Stimulated activated CD8-positive, alpha-beta memory T cell treated with anti-CD3 and anti-CD28 coated beads, Interleukin-4, amount 100 ng/mL, for 4 hours (primary cell): ENCODE measurements around the gene BTN2A1.
"Not testable (repeated sequence)": the region's sequence is repeated elsewhere in the genome, so short reads cannot be mapped to it uniquely, and the experiment has no call there.

Experiments
- DNase-seq, 2 donors: peaks; one replicate each; pipeline ENCODE4 v3.0.0-alpha.2; 2020; ENCODE audit warnings: low read depth in 2 of 2, low spot score in 1 of 2

BTN2A1 gene

GRCh38 chr6:26432627-26433201, 25.0 kb upstream of the BTN2A1 start:
- no peak for DNase-seq

DNA sequence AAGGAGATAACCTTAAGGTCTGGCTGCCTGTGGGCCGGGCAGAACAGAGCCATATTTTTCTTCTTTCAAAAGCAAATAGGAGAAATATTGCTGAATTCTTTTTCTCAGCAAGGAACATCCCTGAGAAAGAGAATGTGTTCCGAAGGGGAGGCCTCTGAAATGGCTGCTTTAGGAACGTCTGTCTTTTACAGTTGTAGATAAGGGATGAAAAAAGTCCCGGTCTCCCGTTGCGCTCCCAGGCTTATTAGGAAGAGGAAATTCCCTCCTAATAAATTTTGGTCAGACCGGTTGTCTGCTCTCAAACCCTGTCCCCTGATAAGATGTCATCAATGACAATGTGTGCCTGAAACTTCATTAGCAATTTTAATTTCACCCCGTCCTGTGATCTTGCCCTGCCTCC, 24.1 kb upstream of the BTN2A1 start:
- DNase-seq: not testable (repeated sequence)

GRCh38 chr6:26436018-26436417, 21.7 kb upstream of the BTN2A1 start:
- DNase-seq: no peak

DNA sequence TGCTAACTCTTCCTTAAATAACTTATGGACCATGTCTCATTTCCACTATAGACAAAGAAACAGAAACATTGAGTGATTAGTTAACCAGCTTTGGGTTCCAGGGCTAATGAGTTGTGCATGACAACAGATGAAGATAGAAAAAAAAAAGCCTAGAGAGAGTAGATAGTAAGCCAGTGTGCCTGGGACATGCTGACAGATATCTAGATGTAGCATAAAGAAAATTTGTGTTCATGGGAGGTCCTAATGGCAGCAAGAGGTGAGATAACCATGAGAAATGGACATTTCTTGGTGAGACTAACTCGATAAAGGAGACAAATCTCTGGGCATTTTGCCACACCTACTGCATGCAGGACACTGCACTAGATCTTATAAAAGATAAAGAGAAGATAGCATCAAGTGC, 20.2 kb upstream of the BTN2A1 start:
- DNase-seq: no peak

GRCh38 chr6:26438000-26438399, 19.8 kb upstream of the BTN2A1 start:
- DNase-seq: no peak

DNA sequence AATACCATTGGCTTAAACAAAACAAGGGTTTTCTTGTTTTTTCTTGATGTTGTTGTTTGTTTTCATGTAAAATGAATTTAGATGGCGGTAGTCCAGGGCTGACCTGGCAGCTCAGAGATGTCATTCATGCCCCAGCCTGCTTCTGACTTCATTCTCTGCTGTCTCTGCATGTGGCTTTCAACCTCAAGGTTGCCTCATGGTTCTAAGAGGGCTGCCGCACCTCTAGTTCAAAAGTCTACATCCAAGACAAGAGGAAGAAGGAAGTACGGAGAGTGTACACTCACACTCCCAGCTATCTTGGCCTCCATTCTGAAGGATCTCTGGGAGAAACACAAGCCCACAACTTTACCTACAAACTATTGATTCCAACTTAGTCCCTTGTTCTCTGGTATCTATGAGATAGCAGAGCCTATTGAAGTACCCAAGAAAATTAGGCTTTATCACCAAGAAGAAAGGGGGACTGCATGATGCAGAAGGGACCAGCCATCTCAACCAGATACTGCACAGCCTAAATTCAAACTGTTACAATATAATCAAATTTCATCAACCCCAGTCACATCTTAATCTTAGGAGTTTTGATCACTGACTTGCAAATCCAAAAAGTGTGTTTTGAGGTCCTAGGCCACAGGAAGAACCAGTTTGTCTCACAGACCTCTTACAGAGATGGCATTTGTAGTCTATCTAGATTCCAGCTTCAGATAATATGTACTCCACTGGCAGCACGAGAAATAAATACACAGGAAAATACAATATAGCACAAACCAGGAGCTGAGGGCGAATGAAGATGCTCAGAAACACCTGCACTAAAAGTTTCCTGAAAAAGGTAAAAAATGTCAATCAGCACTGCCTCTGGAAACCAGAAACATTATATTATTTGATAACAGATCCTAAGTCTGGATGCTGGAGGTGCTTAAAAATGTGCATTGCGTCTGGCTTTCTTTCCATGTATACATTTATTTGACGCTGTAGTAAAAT, 18.3 kb upstream of the BTN2A1 start:
- no peak for DNase-seq

- DNase-seq: no peak
Measured at GRCh38 chr6:26440977-26441358, 16.8 kb upstream of the BTN2A1 start.

DNA sequence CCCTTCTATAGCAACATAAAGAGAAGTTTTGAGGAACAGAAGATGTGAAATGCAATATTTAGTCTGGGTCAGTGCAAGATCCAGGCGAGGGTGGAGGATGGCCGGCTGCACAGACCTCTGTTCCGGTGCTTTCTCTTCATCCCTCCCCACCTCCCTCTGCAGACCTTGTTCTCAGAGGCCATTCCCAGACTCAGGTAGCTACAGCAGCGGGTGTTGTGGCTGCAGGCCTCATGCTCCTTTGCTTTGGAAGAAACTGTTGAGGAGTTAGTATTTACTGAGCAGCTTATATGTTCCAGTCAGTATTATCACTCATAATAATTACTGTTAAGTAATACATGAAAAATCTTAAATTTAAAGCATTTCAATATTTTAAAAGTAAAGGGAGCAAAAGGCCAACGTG, 15.8 kb upstream of the BTN2A1 start:
- DNase-seq: no peak

DNA sequence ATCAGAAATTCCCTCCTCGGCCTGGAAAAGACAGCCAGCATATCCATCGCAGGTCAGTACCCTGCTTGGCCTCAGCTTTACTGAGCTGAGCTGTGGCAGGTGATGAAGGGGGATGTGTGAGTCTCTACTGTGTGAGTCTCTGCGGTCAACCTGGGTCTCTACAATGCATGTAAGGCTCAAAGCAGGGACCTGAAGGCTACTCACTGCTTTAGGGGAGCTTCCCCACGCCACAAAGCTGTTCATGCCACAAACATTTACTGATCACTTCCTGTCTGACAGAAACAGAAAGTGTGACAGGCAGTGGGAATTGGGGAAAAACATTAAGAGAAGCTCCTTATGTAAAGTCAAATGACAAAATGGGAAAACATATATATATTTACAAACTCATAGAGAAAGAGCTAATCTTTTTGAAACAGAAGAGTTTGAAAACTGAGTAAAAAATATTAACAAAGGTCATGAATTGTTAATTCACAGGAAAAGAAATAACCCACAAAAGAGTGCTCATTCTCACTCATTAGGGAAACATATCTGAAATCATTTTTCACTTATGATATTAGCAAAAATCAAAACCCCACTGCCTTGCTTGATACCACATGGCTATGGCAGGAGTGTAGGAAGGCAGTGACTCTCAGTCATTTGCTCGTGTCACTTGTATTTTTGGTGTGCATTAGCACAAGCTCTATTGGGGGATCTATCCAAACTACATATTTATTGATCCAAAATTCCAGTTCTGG, 11.7 kb upstream of the BTN2A1 start:
- no peak for DNase-seq

DNA sequence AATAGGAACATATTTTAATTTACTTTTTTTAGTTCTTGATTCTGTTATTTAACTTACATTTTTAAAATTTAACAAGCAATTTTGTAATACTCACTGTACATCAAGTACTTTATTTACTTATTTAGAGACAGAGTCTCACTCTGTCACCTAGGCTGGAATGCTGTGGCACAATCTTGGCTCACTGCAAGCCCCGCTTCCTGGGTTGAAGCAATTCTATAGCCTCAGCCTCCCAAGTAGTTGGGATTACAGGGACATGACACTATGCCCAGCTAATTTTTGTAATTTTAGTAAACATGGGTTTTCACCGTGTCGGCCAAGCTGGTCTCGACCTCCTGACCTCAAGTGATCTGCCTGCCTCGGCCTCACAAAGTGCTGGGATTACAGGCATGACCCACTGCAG, 10.5 kb upstream of the BTN2A1 start:
- DNase-seq: no peak

GRCh38 chr6:26450240-26450639, 7.5 kb upstream of the BTN2A1 start:
- no peak for DNase-seq

- DNase-seq: no peak
Measured at GRCh38 chr6:26452631-26453235, 5.0 kb upstream of the BTN2A1 start.

DNA sequence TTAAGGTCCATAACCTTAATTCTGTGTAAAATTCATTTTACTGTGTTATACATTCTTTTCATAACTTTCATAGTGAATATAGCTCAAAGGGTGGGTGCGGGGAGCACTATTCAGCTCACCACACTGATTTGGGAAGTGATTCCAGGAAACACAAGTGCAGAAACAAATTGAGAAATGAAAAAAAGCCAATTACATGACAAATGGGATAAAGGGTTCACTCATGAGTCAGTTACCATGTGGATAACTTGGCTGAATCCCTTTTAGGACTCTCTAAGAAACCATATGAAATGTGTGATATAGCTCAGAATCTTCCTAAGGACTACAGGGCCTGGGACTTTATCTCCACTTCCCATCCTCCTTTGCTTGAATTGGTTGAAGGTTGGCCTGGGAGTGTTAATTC, 3.1 kb upstream of the BTN2A1 start:
- no peak for DNase-seq

- no peak for DNase-seq
Measured at GRCh38 chr6:26455357-26455970, 2.3 kb upstream of the BTN2A1 start.

GRCh38 chr6:26457264-26457805, 420 bp upstream of the BTN2A1 start:
- DNase-seq: no peak

- DNase-seq: no peak
Measured at GRCh38 chr6:26459023-26459810, 1.5 kb downstream of the BTN2A1 start.

DNA sequence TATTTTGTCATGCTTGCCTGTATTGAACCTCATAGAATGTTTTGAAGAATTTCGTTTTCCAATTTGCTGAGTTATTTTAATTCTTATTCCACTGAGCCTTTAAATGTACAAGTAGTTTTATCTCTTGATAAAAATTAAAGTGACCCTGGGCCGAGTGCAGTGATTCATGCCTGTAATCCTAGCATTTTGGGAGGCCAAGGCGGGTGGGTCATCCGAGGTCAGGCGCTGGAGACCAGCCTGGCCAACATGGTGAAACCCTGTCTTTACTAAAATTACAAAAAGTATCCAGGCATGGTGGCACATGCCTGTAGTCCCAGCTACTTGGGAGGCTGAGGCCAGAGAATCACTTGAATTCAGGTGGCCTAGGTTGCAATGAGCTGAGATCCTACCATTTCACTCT, 3.6 kb downstream of the BTN2A1 start:
- DNase-seq: not testable (repeated sequence)

GRCh38 chr6:26464014-26464413, 6.3 kb downstream of the BTN2A1 start:
- DNase-seq: no peak

DNA sequence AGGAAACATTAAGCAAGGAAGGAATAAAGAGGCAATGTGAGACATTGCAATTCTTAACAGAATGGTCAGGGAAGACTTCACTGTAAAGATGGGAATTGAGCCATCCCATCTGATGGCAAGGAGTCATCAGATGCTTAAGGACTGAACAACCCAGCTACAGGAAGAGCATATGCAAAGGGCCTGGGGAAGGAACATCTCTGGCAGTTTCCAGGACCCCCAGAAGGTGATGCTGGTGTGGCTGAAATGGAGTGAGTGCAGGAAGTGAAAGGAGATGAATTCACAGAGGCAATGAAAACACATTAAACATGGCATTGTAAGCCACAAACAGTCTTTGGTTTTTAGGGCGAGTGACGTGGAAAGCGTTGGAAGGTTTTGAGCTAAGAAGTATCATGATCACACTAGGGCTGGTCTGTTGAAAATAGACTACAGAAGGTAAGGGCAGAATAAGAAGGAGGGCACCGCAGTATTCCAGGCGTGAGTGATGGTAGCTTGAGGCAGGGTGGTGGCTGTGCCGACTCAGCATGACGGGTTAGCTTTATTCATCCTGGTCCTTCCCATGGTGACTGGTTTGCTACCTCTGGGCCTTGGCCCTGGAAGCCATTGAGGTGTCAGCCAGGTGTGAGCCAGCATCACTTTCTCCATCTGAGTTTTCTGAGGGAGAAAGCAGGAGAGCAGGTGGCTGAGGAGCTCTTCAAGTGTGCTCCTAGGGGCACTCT, 6.8 kb downstream of the BTN2A1 start:
- DNase-seq: no peak
